Ovary (tissue), 3 donors: ENCODE results near the gene IDI1.

Source experiments
- CTCF ChIP-seq, 3 donors: fragments of 450-650 bp in 2 of 3; fragments of 200-600 bp in 1 of 3; IDR thresholded peaks; one replicate each; pipeline versions ENCODE4 v1.5.1 to v1.8.0; 2016 to 2022; ENCODE audit warnings: antibody characterized with exemption in 3 of 3, mild to moderate bottlenecking in 1 of 3
- EP300 ChIP-seq: sonication (generic); formaldehyde crosslinking; IDR thresholded peaks from one replicate; pipeline ENCODE4 v1.6.1; 2017; ENCODE audit warnings: antibody characterized with exemption
- POLR2A ChIP-seq: fragments of 450-650 bp; IDR thresholded peaks from one replicate; pipeline ENCODE4 v1.6.1; 2017; ENCODE audit warnings: antibody characterized with exemption, mild to moderate bottlenecking, moderate library complexity
- donor health status: DM: no; HTN: no; CAD: no.

GRCh38 chr10:1090696-1091095, 41.8 kb upstream of the IDI1 start:
- TF ChIP-seq CTCF (IDR thresholded peaks at IDR 0.05) (no peak), POLR2A (no peak), EP300 (no peak)
